SK-MEL-5 (cell line): ENCODE results near the gene IL7R. TPM values are rescaled to one million over a fixed set of nuclear protein-coding genes. Genes with fewer than 3 reads are reported as not detected.
"Not testable (repeated sequence)": the region's sequence is repeated elsewhere in the genome, so short reads cannot be mapped to it uniquely, and the experiment has no call there.

Source experiments
- DNase-seq: peaks from one replicate; pipeline ENCODE4 v3.0.0-alpha.2; 2016; ENCODE audit warnings: low read depth, low spot score
- in situ Hi-C: cut with HindIII; loops from 2 replicates; pipeline ENCODE4 v1.10.0; 2016; ENCODE audit warnings: low sequenced_read_pairs, high pct_unique_total_duplicates, low pct_unique_long_range_greater_than_20kb
- total RNA-seq: library from RNA; depleted of rRNA; stranded (reverse); fragments of >200 nt; shearing (Covaris generic); gene quantifications from 2 replicates; pipeline ENCODE4 v1.2.3, GENCODE V29; 2014

Gene IL7R
- total RNA-seq, 1 experiment from 2014 or later = 0.18 TPM

GRCh38 chr5:35887321-35888100 is 30.8 kb downstream of the IL7R start:
- in situ Hi-C loops = no loop called here
- no peak for DNase-seq

- no peak for DNase-seq
- in situ Hi-C loops = no loop called here
These were observed 33.6 kb downstream of the IL7R start for GRCh38 chr5:35890021-35891020.

- in situ Hi-C loops, DNase-seq: not testable (repeated sequence)
These were observed 36.1 kb downstream of the IL7R start for GRCh38 chr5:35892799-35893198.

GRCh38 chr5:35894131-35894530 is 37.4 kb downstream of the IL7R start:
- no peak for DNase-seq
- in situ Hi-C loops = no loop called here

GRCh38 chr5:35898952-35899660 is 42.4 kb downstream of the IL7R start:
- DNase-seq = no peak
- in situ Hi-C loops = no loop called here

- in situ Hi-C loops = no loop called here
These were observed 43.1 kb downstream of the IL7R start for GRCh38 chr5:35899800-35900199.

GRCh38 chr5:35900972-35901695 is 44.4 kb downstream of the IL7R start:
- DNase-seq = no peak
- in situ Hi-C loops = no loop called here

More at GRCh38 chr5:35899800-35900199, 43.1 kb downstream of the IL7R start:
- no peak for DNase-seq

GRCh38 chr5:35902046-35902672 is 45.5 kb downstream of the IL7R start:
- in situ Hi-C loops = no loop called here
- DNase-seq = no peak

- DNase-seq = no peak
- in situ Hi-C loops = no loop called here
These were observed 47.0 kb downstream of the IL7R start for GRCh38 chr5:35903631-35904203.

- in situ Hi-C loops = no loop called here
- DNase-seq = no peak
These were observed 47.9 kb downstream of the IL7R start for GRCh38 chr5:35904443-35905132.

GRCh38 chr5:35908228-35908627 is 51.5 kb downstream of the IL7R start:
- DNase-seq = no peak
- in situ Hi-C loops = no loop called here

GRCh38 chr5:35908814-35909213 is 52.1 kb downstream of the IL7R start:
- DNase-seq = no peak
- in situ Hi-C loops = no loop called here

GRCh38 chr5:35919191-35919590 is 62.5 kb downstream of the IL7R start:
- in situ Hi-C loops = no loop called here
- no peak for DNase-seq

GRCh38 chr5:35920890-35921289 is 64.2 kb downstream of the IL7R start:
- peak; percentile 62 for DNase-seq
- in situ Hi-C loops = no loop called here

GRCh38 chr5:35921930-35922329 is 65.2 kb downstream of the IL7R start:
- DNase-seq = no peak
- in situ Hi-C loops = no loop called here

- in situ Hi-C loops = no loop called here
- no peak for DNase-seq
These were observed 65.8 kb downstream of the IL7R start for GRCh38 chr5:35922468-35922867.
